Measurements from ENCODE around the gene RPS24. TPM values are rescaled to one million over a fixed set of nuclear protein-coding genes. Genes with fewer than 3 reads are reported as not detected.

The RPS24 gene
- 1,006 and 1,022 TPM in 2 replicates for total RNA-seq
- long read RNA-seq, transcript RPS24-207 (3 exons, 1,104 nt) = minor isoform, 7 of 33 reads
- long read RNA-seq, transcript RPS24-210 (4 exons, 1,008 nt) = major isoform, 11 of 33 reads
- long read RNA-seq, transcript RPS24-214 (5 exons, 634 nt) = minor isoform, 9 of 33 reads
- long read RNA-seq, partial matches to known transcripts = 3 of 33 reads
- long read RNA-seq, other reads (novel, unspliced or antisense) = 1 of 33 reads

DNA sequence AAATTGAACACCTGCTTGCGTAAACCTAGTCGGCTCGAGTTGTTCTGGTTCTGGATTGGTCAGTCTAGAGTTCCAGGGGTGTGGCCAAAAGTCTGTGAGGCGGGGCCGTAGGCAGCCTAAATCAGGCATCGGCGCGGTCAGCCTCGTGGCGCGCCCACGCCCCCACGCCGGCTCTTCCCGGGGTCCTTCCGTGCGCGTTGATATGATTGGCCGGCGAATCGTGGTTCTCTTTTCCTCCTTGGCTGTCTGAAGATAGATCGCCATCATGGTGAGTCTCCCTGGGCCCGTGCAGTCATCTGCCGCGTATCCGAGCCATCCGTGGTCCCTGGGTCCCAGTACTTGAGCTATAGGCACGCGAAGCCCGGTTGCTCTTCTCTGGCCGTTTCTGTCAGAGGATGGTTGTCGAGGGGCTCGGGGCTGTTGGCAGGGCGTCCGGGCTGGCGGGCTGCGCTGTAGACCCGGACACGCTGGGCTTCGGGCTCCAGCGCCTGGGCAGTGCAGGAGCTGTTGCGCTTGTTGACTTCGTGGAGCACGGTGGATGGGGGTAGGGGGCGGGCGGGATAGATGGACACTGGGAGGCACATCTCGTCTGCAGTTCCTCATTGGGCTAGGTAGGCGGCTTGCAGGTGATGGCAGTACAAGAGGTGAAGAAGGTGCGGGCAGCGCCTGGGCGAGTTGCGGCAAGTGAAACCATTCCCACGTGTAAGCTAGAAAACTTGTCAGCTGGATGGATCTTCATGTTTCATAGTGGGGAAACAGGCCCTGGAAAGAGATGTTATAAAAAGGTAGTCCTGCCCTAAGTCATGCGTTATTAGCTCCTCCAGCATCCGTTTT lies at the start of gene RPS24:
Gene RPS24 (plus strand): TSS at position 227 of the 834 bp plus-strand sequence. CDS start 39 bp downstream, at position 266.
- H3K9me3 Mint-ChIP-seq (ENCODE audit: unreplicated experiment) = no peaks in the 10 kb centered on the region
- TF ChIP-seq CTCF (IDR thresholded peaks at IDR 0.05) = no peak
- H3K27me3 Mint-ChIP-seq (ENCODE audit: unreplicated experiment) = no peaks in the 10 kb centered on the region
- peak; percentile 98 for DNase-seq (ENCODE audit: extremely low spot score, unreplicated experiment)
- peaks cover 27% of the 10 kb centered on the region for H3K36me3 Mint-ChIP-seq (ENCODE audit: unreplicated experiment)
- H3K4me1 Mint-ChIP-seq (ENCODE audit: unreplicated experiment) = peaks cover 39% of the 10 kb centered on the region
- H3K27ac Mint-ChIP-seq (ENCODE audit: unreplicated experiment) = peak within 1 kb of the TSS; percentile 74
- peak within 1 kb of the TSS; percentile 85 for H3K4me3 Mint-ChIP-seq (ENCODE audit: unreplicated experiment)

GRCh38 chr10:77984986-77985385 lies 48.7 kb upstream of the RPS24 start:
- Mint-ChIP-seq H3K4me1 (ENCODE audit: unreplicated experiment) (no peaks in the 10 kb centered on the region), H3K27ac (ENCODE audit: unreplicated experiment) (no peak overlapping the region), H3K36me3 (ENCODE audit: unreplicated experiment) (peaks cover 64% of the 10 kb centered on the region)

DNA sequence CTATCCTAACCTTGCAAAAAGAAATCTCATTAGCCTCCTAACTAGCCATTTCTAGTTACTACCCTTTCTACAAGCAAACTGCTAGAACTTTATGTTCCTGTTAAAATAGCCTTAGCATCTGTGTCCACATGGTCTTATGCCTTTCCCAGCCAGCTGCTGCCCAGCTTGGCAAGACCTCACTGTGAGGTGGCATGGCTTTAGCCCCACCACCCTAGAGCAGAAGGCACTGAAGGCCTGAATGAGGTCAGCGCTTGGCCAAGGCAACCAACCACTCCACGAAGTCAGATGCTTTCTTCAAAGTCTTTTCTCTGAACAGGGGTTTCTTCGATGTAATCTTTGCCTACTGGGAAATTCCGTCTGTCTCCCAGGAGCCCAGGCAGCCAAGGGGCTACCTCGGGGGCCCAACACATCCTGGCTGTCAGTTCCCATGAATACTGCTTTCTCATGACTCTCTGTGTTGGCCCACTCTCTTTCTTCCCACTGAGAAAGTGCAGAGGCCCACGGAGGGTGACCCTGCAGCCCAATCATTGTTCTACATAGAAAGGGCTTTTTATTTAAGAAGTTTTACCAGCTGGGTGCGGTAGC lies 45.9 kb upstream of the RPS24 start:
- H3K4me1 Mint-ChIP-seq (ENCODE audit: unreplicated experiment) = no peaks in the 10 kb centered on the region
- no peaks in the 10 kb centered on the region for H3K27me3 Mint-ChIP-seq (ENCODE audit: unreplicated experiment)
- no peaks in the 10 kb centered on the region for H3K9me3 Mint-ChIP-seq (ENCODE audit: unreplicated experiment)
- peaks cover 60% of the 10 kb centered on the region for H3K36me3 Mint-ChIP-seq (ENCODE audit: unreplicated experiment)
- no peak overlapping the region for H3K27ac Mint-ChIP-seq (ENCODE audit: unreplicated experiment)
- TF ChIP-seq CTCF (IDR thresholded peaks at IDR 0.05) = no peak
- H3K4me3 Mint-ChIP-seq (ENCODE audit: unreplicated experiment) = no peak overlapping the region
- no peak for DNase-seq (ENCODE audit: extremely low spot score, unreplicated experiment)

More at GRCh38 chr10:77984986-77985385, 48.7 kb upstream of the RPS24 start:
- no peaks in the 10 kb centered on the region for H3K27me3 Mint-ChIP-seq (ENCODE audit: unreplicated experiment)
- H3K9me3 Mint-ChIP-seq (ENCODE audit: unreplicated experiment) = no peaks in the 10 kb centered on the region
- H3K4me3 Mint-ChIP-seq (ENCODE audit: unreplicated experiment) = no peak overlapping the region
- DNase-seq (ENCODE audit: extremely low spot score, unreplicated experiment) = no peak
- no peak for TF ChIP-seq CTCF (IDR thresholded peaks at IDR 0.05)

DNA sequence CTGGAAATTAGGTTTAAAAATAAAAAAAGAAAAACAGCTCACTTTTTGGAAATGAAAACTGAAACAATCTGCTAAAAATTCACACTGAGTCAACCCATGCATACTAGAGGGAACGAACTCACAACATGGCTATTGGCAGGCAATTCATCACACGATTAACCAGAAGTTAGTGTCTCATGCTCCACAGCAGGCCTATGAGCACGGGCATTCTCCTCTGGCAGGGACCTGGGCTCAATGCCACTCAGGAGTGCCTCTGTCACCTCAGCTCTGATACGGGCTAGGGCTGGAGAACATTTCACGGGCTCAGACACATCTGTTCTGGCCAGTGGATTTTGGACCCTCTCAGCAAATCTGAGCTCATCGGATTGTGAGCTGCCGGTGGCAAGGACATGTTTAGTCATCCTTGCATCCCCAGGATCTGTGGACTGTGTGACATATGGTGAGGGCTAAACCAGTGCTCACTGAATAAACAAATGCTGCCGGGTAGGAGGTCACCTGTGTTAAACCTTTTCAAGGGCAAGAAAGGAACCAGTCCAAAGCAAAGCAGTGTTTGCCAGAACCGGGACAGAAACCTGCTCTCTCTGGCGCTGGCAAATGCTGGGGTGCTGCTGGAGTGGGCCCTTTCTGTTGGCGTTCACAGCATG lies 44.5 kb upstream of the RPS24 start:
- Mint-ChIP-seq H3K27me3 (ENCODE audit: unreplicated experiment) (no peaks in the 10 kb centered on the region), H3K36me3 (ENCODE audit: unreplicated experiment) (peaks cover 61% of the 10 kb centered on the region), H3K27ac (ENCODE audit: unreplicated experiment) (no peak overlapping the region), H3K4me1 (ENCODE audit: unreplicated experiment) (no peaks in the 10 kb centered on the region), H3K9me3 (ENCODE audit: unreplicated experiment) (no peaks in the 10 kb centered on the region), H3K4me3 (ENCODE audit: unreplicated experiment) (no peak overlapping the region)
- TF ChIP-seq CTCF (IDR thresholded peaks at IDR 0.05) = no peak
- no peak for DNase-seq (ENCODE audit: extremely low spot score, unreplicated experiment)
